Measurements from ENCODE around the gene FAM227B.

FAM227B gene

DNA sequence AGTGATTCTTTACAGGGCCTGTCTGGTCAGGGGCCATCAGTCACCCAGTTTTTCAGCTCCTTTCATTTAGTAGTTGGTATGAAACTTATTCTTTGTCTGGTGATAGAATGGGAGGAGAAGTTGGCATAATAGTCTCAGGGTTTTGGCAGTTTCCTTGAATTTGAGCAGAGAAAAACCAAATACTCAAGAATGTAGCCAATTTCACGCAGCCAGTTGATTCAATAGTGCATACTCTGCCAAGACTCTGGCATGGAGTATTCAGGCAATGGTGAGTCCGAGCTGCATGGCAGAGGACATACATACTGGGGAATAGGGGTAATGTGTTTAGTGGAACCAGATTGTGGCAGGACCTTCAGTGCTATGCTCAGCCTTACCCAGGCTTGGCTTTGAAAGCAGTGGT, 332.2 kb downstream of the FAM227B start:
- no peak for TF ChIP-seq GATA3 (IDR thresholded peaks at IDR 0.05; ENCODE audit: low read depth, low read length)
- TF ChIP-seq GATA2 (IDR thresholded peaks at IDR 0.05; ENCODE audit: low read depth, low read length) = no peak

- TF ChIP-seq GATA3 (IDR thresholded peaks at IDR 0.05; ENCODE audit: low read depth, low read length) (no peak), GATA2 (IDR thresholded peaks at IDR 0.05; ENCODE audit: low read depth, low read length) (no peak)
Observed at GRCh38 chr15:49287481-49287880, 333.1 kb downstream of the FAM227B start.

DNA sequence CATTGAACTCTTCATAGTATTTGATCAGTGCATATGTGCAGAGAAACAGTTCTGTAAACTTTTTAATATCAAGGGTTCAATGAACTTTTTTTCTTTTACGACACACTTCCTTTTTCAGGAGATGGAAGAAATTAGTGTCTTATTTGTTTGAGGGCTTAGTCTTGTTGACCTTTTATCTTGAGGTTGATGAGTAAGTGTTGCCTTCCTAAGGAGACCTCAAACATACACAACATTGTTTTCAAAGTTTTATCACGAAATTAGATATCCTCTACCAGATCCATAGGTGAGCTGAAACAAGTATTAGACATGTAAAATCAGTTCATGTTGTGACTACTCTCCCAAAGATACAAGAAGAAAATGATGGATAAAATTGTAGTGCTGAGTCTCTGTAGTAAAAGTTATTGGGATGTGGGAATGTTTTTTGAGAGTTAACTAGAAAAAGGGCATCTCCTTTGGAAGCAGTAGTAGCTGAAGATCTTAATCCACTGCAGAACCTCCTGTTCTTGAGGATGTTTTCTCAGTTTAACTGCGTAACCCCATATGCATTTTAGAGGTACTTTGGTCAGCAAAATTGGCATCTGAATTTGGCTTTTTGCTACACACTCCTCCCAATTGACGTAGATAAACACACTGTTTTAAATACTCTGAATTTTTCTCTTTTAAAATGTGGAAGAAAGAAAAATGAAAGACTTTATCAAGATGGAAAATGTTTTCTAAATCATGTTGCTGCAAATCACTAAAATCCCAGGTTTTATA, 333.8 kb downstream of the FAM227B start:
- TF ChIP-seq GATA2 (IDR thresholded peaks at IDR 0.05; ENCODE audit: low read depth, low read length) (no peak), GATA3 (IDR thresholded peaks at IDR 0.05; ENCODE audit: low read depth, low read length) (no peak)

DNA sequence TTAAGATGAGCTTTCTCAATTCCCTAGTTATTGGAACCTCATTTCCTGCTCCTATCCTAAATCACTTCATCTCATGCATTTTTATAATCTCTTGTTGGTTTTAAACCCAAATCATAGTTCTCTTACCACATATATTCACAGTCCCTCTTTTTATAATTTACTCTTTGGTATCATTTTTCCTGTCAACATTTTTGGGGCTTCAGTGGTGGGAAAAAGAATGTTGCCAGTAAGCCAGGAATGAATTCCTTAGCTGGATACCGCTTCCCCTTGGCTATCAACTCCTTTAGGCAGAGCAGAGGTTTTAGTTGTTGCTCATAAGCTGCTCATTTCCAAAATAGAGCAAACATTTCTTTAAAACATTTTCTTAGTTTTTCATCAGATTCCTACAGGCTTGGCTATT, 338.3 kb downstream of the FAM227B start:
- TF ChIP-seq GATA2 (IDR thresholded peaks at IDR 0.05; ENCODE audit: low read depth, low read length) (no peak), GATA3 (IDR thresholded peaks at IDR 0.05; ENCODE audit: low read depth, low read length) (no peak)

DNA sequence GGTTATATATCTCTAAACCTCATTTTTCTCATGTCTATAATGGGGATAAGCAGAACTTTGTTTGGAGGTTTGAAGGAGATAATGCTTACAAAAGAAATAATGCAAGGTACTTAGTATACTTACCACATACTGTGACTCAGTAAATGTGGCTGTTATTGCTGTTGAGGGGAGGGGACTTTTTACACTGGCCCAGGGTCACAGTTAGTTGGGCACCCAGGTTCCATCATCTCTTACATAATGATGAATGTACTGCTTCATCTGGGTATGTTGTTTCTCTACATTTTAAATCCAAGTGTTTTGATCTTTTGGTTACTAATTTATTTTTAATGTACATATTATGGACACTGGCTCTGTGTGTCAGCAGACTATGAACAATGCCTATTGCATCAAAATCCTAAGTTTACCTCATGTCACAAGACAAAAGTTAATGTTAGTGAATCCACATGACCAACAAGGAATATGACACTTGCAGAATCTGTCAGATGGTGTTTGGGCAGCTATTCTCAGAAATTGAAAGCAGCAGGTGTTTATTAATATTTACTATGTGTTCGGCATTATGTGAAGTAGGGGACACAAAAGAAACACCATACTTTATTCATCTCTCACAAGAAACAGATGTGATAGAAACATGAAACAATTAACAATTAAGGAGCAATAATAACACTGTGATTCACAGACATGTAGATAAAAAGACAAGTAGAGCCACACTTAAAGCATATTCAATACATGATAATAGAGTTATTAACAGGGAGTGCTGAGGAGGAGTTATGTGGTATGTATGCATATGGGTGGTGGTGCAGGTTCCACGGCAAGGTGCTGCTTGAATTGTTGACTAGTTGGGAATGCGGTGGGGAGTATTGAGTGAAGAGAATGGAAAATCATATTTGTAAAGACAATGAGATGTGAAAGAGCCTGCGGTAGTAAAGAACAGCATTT, 340.8 kb downstream of the FAM227B start:
- no peak for TF ChIP-seq GATA3 (IDR thresholded peaks at IDR 0.05; ENCODE audit: low read depth, low read length)
- TF ChIP-seq GATA2 (IDR thresholded peaks at IDR 0.05; ENCODE audit: low read depth, low read length) = no peak

DNA sequence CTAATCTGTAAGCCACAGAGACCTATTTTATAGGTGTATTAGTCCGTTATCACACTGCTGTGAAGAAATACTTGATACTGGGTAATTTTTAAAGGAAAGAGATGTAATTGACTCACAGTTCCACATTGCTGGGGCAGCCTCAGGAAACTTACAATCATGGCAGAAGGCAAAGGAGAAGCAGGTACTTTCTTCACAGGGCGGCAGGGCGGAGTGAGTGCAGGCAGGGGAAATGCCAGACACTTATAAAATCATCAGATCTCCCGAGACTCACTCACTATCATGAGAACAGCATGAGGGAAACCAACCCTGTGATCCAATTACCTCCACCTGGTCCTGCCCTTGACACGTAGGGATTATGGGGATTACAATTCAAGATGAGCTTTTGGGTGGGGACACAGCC, 341.9 kb downstream of the FAM227B start:
- no peak for TF ChIP-seq GATA2 (IDR thresholded peaks at IDR 0.05; ENCODE audit: low read depth, low read length)
- no peak for TF ChIP-seq GATA3 (IDR thresholded peaks at IDR 0.05; ENCODE audit: low read depth, low read length)

All from SH-SY5Y (cell line).